OCI-LY7 (cell line): ENCODE measurements around the gene CDH23. TPM values are rescaled to one million over a fixed set of nuclear protein-coding genes. Genes with fewer than 3 reads are reported as not detected.

Source experiments
- BruUV-seq: library from RNA; stranded (reverse); fragments of 400-500 nt; replicated peaks from 2 replicates; lab custom pipeline; 2021; lab: Mats Ljungman, UMichigan
- CTCF ChIA-PET: fragments of 300-600 bp; sonication (Branson Sonifier 250); formaldehyde crosslinking; loops from one replicate; lab custom pipeline; 2022; ENCODE audit warnings: antibody characterized with exemption; ENCODE audit not compliant: unreplicated experiment; lab: Charles Lee
- POLR2A ChIA-PET: fragments of 300-600 bp; sonication (Branson Sonifier 250); formaldehyde crosslinking; loops from one replicate; lab custom pipeline; 2022; ENCODE audit warnings: antibody characterized with exemption; lab: Charles Lee
- DNase-seq: peaks from one replicate; pipeline ENCODE4 v3.0.0-alpha.2; 2015; ENCODE audit warnings: low spot score
- H2AFZ ChIP-seq: fragments of 200-600 bp; sonication (generic), shearing (Covaris generic); 2 replicates; pipeline ENCODE4 v1.6.1; 2014; ENCODE audit warnings: mild to moderate bottlenecking, antibody characterized with exemption, low read length, moderate library complexity
- H3K27ac ChIP-seq: fragments of 200-600 bp; sonication (generic); 2 replicates; pipeline ENCODE4 v1.5.1; 2014; ENCODE audit warnings: mixed run types, low read depth, mild to moderate bottlenecking, moderate library complexity, low read length, inconsistent platforms; ENCODE audit not compliant: poor library complexity, severe bottlenecking
- H3K36me3 ChIP-seq: fragments of 200-600 bp; sonication (generic); 2 replicates; pipeline ENCODE4 v1.6.1; 2014; ENCODE audit warnings: mild to moderate bottlenecking, antibody characterized with exemption, low read length, moderate library complexity, mixed read lengths; ENCODE audit not compliant: insufficient read depth
- H3K4me1 ChIP-seq: fragments of 200-600 bp; sonication (generic); 2 replicates; pipeline ENCODE4 v1.5.1; 2014; ENCODE audit warnings: mild to moderate bottlenecking, low read length; ENCODE audit not compliant: insufficient read depth, poor library complexity, severe bottlenecking
- H3K4me2 ChIP-seq: fragments of 200-600 bp; sonication (generic); 2 replicates; pipeline ENCODE4 v1.6.1; 2014; ENCODE audit warnings: mild to moderate bottlenecking, low read length
- H3K4me3 ChIP-seq: fragments of 200-600 bp; sonication (generic); 2 replicates; pipeline ENCODE4 v1.5.1; 2014; ENCODE audit warnings: mild to moderate bottlenecking, low read depth, low read length; ENCODE audit not compliant: poor library complexity, severe bottlenecking
- H3K79me2 ChIP-seq: fragments of 200-600 bp; sonication (generic); 2 replicates; pipeline ENCODE4 v1.6.1; 2016; ENCODE audit warnings: low read depth, mild to moderate bottlenecking, low read length, moderate library complexity, mixed read lengths; ENCODE audit not compliant: insufficient read depth
- H3K9me2 ChIP-seq: fragments of 200-600 bp; sonication (generic); 2 replicates; pipeline ENCODE4 v1.6.1; 2016; ENCODE audit warnings: mild to moderate bottlenecking, low read length, mixed read lengths; ENCODE audit not compliant: insufficient read depth
- H3K9me3 ChIP-seq: fragments of 200-600 bp; sonication (generic); 2 replicates; pipeline ENCODE4 v1.6.1; 2014; ENCODE audit warnings: mild to moderate bottlenecking, mixed run types, low read length, mixed read lengths
- H4K20me1 ChIP-seq: fragments of 200-600 bp; sonication (generic); 2 replicates; pipeline ENCODE4 v1.6.1; 2014; ENCODE audit warnings: mild to moderate bottlenecking, antibody characterized with exemption, low read length, moderate library complexity, mixed read lengths; ENCODE audit not compliant: insufficient read depth
- CTCF ChIP-seq: fragments of 200-600 bp; sonication (generic); conservative IDR thresholded peaks from 2 replicates; pipeline ENCODE4 v1.5.1; 2014; ENCODE audit warnings: mild to moderate bottlenecking, antibody characterized with exemption, low read length, moderate library complexity, mixed read lengths
- EZH2phosphoT487 ChIP-seq: fragments of 200-600 bp; sonication (generic); IDR thresholded peaks from 2 replicates; pipeline ENCODE4 v1.6.1; 2018; ENCODE audit warnings: low read depth, borderline replicate concordance, mild to moderate bottlenecking, mixed run types, antibody characterized with exemption, low read length, moderate library complexity, mixed read lengths
- intact Hi-C: fragments of 100-400 bp; cut with micrococcal nuclease; formaldehyde crosslinking; loops from one replicate; pipeline ENCODE4 v1.10.0; 2022; ENCODE audit not compliant: unreplicated experiment
- total RNA-seq, 2 experiments: library from RNA; depleted of rRNA in 1 of 2; stranded (reverse); fragments of >200 nt in 1 of 2; shearing (Covaris generic) in 1 of 2; gene quantifications; 2 replicates each; pipeline ENCODE4 v1.2.3, GENCODE V29; 2014 to 2022

Gene CDH23
- total RNA-seq, 2 experiments from 2014 or later = 0.92 to 9.9 TPM

DNA sequence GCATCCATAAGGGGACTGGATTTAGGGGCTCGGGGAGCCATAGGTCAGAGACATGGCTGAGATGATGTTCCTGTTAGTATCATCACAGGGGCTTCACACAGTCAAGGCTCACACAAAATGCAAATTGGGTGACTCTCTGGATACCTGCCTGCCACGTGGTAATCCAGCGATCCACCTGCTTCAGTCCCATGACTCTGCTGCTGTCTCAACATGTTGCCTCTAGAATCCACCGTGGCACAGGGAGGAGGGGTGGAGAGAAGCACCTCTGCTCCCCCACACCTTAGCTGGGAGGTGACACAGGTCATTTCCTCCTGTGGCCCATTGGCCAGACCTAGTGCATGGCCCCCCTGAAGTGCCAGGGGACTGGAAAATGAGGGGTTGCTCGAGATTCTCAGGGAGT is 83.1 kb downstream of the CDH23 start:
- ChIA-PET POLR2A (no interaction called here), CTCF (no interaction called here)
- Histone ChIP-seq H3K9me3 (no peaks in the 10 kb centered on the region), H3K79me2 (no peaks in the 10 kb centered on the region), H3K4me3 (no peak overlapping the region), H4K20me1 (no peaks in the 10 kb centered on the region), H2AFZ (no peak overlapping the region), H3K36me3 (no peaks in the 10 kb centered on the region), H3K9me2 (no peaks in the 10 kb centered on the region), H3K27ac (no peak overlapping the region), H3K4me2 (no peak overlapping the region), H3K4me1 (peaks cover 11% of the 10 kb centered on the region)
- intact Hi-C loops = loop anchor here (5.0 kb wide), 2 partner anchors 92 to 168 kb away; no protein-coding TSS in a partner anchor
- no peak for DNase-seq
- BruUV-seq = no TSS peak
- TF ChIP-seq EZH2phosphoT487 (no peak), CTCF (no peak)

GRCh38 chr10:71480662-71481061 is 83.9 kb downstream of the CDH23 start:
- Histone ChIP-seq H3K36me3 (no peaks in the 10 kb centered on the region), H3K4me2 (no peak overlapping the region), H3K4me3 (no peak overlapping the region), H4K20me1 (no peaks in the 10 kb centered on the region), H3K9me3 (no peaks in the 10 kb centered on the region), H3K9me2 (no peaks in the 10 kb centered on the region), H3K4me1 (peaks cover 2% of the 10 kb centered on the region), H2AFZ (no peak overlapping the region), H3K79me2 (no peaks in the 10 kb centered on the region), H3K27ac (no peak overlapping the region)
- TF ChIP-seq EZH2phosphoT487 = no peak
- TF ChIP-seq CTCF = no peak
- no peak for DNase-seq
- ChIA-PET POLR2A (no interaction called here), CTCF (no interaction called here)
- no TSS peak for BruUV-seq
- intact Hi-C loops = loop anchor here (5.0 kb wide), 1 partner anchor 168 kb away; no protein-coding TSS in a partner anchor

GRCh38 chr10:71481746-71482410 is 85.2 kb downstream of the CDH23 start:
- Histone ChIP-seq H3K4me2 (no peak overlapping the region), H3K27ac (no peak overlapping the region), H2AFZ (no peak overlapping the region), H3K4me1 (no peaks in the 10 kb centered on the region), H3K4me3 (no peak overlapping the region), H3K9me3 (no peaks in the 10 kb centered on the region), H4K20me1 (no peaks in the 10 kb centered on the region), H3K36me3 (no peaks in the 10 kb centered on the region), H3K9me2 (no peaks in the 10 kb centered on the region), H3K79me2 (no peaks in the 10 kb centered on the region)
- BruUV-seq = no TSS peak
- intact Hi-C loops = loop anchor here (5.0 kb wide), 1 partner anchor 170 kb away; no protein-coding TSS in a partner anchor
- ChIA-PET POLR2A (no interaction called here), CTCF (no interaction called here)
- no peak for TF ChIP-seq CTCF
- no peak for DNase-seq
